ENCODE measurements around the gene KRTAP3-1. TPM values are rescaled to one million over a fixed set of nuclear protein-coding genes. Genes with fewer than 3 reads are reported as not detected.

The KRTAP3-1 gene
- total and polyA plus RNA-seq, 10 of the 15 experiments (the other 5 are each of a cell fraction or from before 2014, with no cell fraction given), result not detected

DNA sequence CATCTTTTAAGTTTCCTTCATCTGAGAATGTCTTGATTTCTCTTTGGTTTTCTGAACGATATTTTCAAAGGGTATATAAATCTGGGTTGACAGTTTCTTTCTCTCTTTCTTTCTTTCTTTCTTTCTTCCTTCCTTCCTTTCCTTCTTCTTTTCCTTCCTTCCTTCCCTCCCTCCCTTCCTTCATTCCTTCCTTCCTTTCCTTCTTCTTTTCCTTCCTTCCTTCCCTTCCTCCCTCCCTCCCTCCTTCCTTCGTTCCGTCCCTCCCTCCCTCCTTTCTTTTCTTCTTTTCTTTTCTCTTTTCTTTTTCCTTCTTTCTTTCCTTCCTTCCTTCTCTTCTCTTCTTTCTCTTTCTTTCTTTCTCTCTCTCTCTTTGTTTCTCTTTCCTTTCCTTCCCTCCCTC is 34.6 kb downstream of the KRTAP3-1 start:
- no TSS peak for BruUV-seq (replicated peaks)
- H3K9me3 ChIP-seq (replicated peaks; ENCODE audit: control insufficient read depth, insufficient read depth, low read length), result no peaks in the 10 kb centered on the region
- TF ChIP-seq IKZF2 (IDR thresholded peaks at IDR 0.05) (no peak), NBN (IDR thresholded peaks at IDR 0.05) (no peak), SIN3A (IDR thresholded peaks at IDR 0.05; ENCODE audit: low read depth, low read length) (no peak), CBX5 (IDR thresholded peaks at IDR 0.05; ENCODE audit: low read depth) (no peak), SREBF2 (IDR thresholded peaks at IDR 0.05; ENCODE audit: low read length) (no peak), PAX5 (IDR thresholded peaks at IDR 0.05; ENCODE audit: borderline replicate concordance, low read depth, low read length) (no peak), EZH2 (IDR thresholded peaks at IDR 0.05; ENCODE audit: borderline replicate concordance, control insufficient read depth, low read depth, low read length) (no peak), FOXK2 (IDR thresholded peaks at IDR 0.05) (no peak), MYC (IDR thresholded peaks at IDR 0.05; ENCODE audit: insufficient read depth, insufficient read length, insufficient replicate concordance, low read length, severe bottlenecking) (no peak), CREB1 (IDR thresholded peaks at IDR 0.05; ENCODE audit: low read depth) (no peak), RB1 (IDR thresholded peaks at IDR 0.05; ENCODE audit: borderline replicate concordance) (no peak), CHD1 (IDR thresholded peaks at IDR 0.05; ENCODE audit: low read depth, low read length) (no peak), IRF4 (IDR thresholded peaks at IDR 0.05; ENCODE audit: low read depth, low read length) (no peak), RFX5 (IDR thresholded peaks at IDR 0.05; ENCODE audit: low read depth, low read length) (no peak), RELA (IDR thresholded peaks at IDR 0.05; ENCODE audit: borderline replicate concordance, partially characterized antibody) (no peak), RCOR1 (conservative IDR thresholded peaks at IDR 0.05; ENCODE audit: low read depth, low read length) (no peak)
- TF ChIP-seq, protein P1, sequence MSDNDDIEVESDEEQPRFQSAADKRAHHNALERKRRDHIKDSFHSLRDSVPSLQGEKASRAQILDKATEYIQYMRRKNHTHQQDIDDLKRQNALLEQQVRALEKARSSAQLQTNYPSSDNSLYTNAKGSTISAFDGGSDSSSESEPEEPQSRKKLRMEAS (IDR thresholded peaks at IDR 0.05; ENCODE audit: low read depth, low read length), result no peak
- TF ChIP-seq, protein P2, sequence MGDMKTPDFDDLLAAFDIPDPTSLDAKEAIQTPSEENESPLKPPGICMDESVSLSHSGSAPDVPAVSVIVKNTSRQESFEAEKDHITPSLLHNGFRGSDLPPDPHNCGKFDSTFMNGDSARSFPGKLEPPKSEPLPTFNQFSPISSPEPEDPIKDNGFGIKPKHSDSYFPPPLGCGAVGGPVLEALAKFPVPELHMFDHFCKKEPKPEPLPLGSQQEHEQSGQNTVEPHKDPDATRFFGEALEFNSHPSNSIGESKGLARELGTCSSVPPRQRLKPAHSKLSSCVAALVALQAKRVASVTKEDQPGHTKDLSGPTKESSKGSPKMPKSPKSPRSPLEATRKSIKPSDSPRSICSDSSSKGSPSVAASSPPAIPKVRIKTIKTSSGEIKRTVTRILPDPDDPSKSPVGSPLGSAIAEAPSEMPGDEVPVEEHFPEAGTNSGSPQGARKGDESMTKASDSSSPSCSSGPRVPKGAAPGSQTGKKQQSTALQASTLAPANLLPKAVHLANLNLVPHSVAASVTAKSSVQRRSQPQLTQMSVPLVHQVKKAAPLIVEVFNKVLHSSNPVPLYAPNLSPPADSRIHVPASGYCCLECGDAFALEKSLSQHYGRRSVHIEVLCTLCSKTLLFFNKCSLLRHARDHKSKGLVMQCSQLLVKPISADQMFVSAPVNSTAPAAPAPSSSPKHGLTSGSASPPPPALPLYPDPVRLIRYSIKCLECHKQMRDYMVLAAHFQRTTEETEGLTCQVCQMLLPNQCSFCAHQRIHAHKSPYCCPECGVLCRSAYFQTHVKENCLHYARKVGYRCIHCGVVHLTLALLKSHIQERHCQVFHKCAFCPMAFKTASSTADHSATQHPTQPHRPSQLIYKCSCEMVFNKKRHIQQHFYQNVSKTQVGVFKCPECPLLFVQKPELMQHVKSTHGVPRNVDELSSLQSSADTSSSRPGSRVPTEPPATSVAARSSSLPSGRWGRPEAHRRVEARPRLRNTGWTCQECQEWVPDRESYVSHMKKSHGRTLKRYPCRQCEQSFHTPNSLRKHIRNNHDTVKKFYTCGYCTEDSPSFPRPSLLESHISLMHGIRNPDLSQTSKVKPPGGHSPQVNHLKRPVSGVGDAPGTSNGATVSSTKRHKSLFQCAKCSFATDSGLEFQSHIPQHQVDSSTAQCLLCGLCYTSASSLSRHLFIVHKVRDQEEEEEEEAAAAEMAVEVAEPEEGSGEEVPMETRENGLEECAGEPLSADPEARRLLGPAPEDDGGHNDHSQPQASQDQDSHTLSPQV (IDR thresholded peaks at IDR 0.05), result no peak
- TF ChIP-seq, protein P3, sequence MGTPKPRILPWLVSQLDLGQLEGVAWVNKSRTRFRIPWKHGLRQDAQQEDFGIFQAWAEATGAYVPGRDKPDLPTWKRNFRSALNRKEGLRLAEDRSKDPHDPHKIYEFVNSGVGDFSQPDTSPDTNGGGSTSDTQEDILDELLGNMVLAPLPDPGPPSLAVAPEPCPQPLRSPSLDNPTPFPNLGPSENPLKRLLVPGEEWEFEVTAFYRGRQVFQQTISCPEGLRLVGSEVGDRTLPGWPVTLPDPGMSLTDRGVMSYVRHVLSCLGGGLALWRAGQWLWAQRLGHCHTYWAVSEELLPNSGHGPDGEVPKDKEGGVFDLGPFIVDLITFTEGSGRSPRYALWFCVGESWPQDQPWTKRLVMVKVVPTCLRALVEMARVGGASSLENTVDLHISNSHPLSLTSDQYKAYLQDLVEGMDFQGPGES (IDR thresholded peaks at IDR 0.05), result no peak
- ChIA-PET POLR2A (no interaction called here), RAD21 (ENCODE audit: unreplicated experiment) (no interaction called here), SMC1A (ENCODE audit: uncharacterized antibody, unreplicated experiment) (no interaction called here), CTCF (no interaction called here)
- no peaks in the 10 kb centered on the region for H3K36me3 ChIP-seq (ENCODE audit: control insufficient read depth in 2 of 2, insufficient read depth in 2 of 2, low read length in 1 of 2)
- ATAC-seq (no peak), DNase-seq (ENCODE audit: low read depth, low spot score) (no peak), FAIRE-seq (no peak)
- no peak overlapping the region for H3K4me3 ChIP-seq
- no peak overlapping the region for H2AFZ ChIP-seq (ENCODE audit: control insufficient read depth, low read depth, low read length)
- no peak overlapping the region for H3K9ac ChIP-seq (ENCODE audit: control insufficient read depth, insufficient read depth, low read length)
- intact Hi-C loops (cut with micrococcal nuclease; ENCODE audit: unreplicated experiment), result no loop called here
- in situ Hi-C loops (cut with MboI), result no loop called here
- no peaks in the 10 kb centered on the region for H3K4me1 ChIP-seq (ENCODE audit: control insufficient read depth, insufficient read depth, low read length)
- no peak overlapping the region for H3K4me2 ChIP-seq (ENCODE audit: control insufficient read depth, insufficient read depth)
- no peaks in the 10 kb centered on the region for H4K20me1 ChIP-seq (ENCODE audit: control insufficient read depth, insufficient read depth)
- no peak overlapping the region for H3K27ac ChIP-seq (ENCODE audit: control insufficient read depth, insufficient read depth)
- 15% methylated on average over 3 of the region's 3 CpGs for WGBS (ENCODE audit: insufficient coverage, insufficient replicate concordance, low lambda C conversion rate, missing lambda C conversion rate)
- H3K27me3 ChIP-seq (replicated peaks in 1 of 2; ENCODE audit: control insufficient read depth in 2 of 2, insufficient read depth in 2 of 2, low read length in 1 of 2), result peaks cover 0 to 1% of the 10 kb centered on the region in 2 experiments; a peak in 1 of 4 replicates
- no peaks in the 10 kb centered on the region for H3K79me2 ChIP-seq (ENCODE audit: control insufficient read depth, insufficient read depth, low read length)

All from GM12878 (cell line).